ENCODE measurements around the gene TCP1.

DNA sequence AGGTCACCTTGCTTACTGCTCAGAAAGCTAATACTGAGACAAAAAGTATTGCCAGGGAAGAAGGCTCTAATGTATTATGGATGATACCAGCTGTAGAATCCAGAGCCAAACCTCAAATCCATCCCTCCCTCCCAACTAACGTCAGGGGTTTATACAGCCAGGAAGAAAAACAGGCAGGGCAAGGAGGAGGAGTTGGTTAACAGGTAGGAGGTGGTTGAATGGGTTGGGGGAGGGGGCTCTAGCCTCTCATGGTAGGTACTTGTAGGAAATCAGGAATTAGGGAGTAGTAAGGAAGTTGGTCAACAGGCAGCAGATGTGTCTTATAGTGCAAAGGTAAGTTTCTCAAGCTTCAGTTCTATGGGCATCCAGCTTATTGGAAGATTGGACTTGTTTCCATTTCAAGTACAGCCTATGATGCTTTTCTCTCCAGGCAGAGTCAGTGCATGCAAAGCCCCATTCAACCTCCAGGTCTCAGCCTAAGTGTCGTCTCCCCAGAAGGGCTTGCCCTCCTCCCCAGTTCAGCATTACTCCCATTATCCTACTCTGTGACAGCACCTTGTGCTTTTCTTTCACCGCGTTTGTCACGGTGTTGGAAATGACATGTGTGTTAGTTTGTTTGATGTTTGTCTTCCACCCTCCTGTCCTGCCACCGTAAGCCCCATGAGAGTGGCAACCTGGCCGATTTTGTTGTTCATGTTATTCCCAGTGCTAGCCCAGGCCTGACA, 48.8 kb upstream of the TCP1 start:
- no peak for TF ChIP-seq POLR2A (IDR thresholded peaks at IDR 0.05; ENCODE audit: low read depth, low read length)
- no peak for TF ChIP-seq POLR2AphosphoS5 (IDR thresholded peaks at IDR 0.05; ENCODE audit: insufficient read depth, low read depth, low read length)
- no peak for TF ChIP-seq CTCF (IDR thresholded peaks at IDR 0.05; ENCODE audit: extremely low read depth in 1 of 2, insufficient read depth in 1 of 2, low read depth in 1 of 2, low read length in 2 of 2)
